SK-N-MC (cell line): ENCODE measurements around the gene H19.

ENCODE experiments used
- EZH2 ChIP-seq: fragments of 200-600 bp; sonication (generic); IDR thresholded peaks from one replicate; pipeline ENCODE4 v1.6.1; 2017; ENCODE audit warnings: antibody characterized with exemption
- FOXP2 ChIP-seq: optimal IDR thresholded peaks from 2 replicates; pipeline ENCODE3; 2011; ENCODE audit warnings: mild to moderate bottlenecking, moderate library complexity; ENCODE audit not compliant: insufficient read depth; ENCODE audit errors: extremely low read length, control extremely low read depth
- POLR2AphosphoS5 ChIP-seq: IDR thresholded peaks from 2 replicates; pipeline ENCODE4 v1.6.1; 2012; ENCODE audit warnings: mild to moderate bottlenecking, low read depth, low read length, borderline replicate concordance

DNA sequence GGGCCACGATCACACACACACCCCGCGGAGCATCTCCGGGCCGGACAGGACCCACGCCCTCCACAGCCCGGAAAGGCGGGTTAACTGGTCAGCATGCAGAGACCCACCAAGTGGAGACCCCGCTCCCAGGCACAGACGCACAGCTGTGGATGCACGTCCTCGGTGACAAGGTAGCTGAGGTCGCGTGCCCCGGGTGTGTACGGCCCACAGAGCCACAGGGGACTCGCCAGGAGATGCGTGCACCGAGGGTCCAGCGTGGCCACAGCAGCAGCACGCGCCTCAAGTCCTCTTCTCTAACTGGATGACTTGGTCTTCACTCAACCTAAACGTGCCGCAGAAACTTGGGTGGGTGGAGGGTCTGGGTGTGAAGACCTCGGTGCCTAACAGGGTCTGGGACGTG, 5.5 kb downstream of the H19 start:
- no peak for TF ChIP-seq POLR2AphosphoS5
- TF ChIP-seq EZH2: no peak
- TF ChIP-seq FOXP2: no peak
